GM13977 (cell line): ENCODE data around the gene USP12.

Experiments
- DNase-seq: peaks from one replicate; pipeline ENCODE4 v3.0.0; 2012; ENCODE audit warnings: low spot score
- CTCF ChIP-seq: IDR thresholded peaks from 2 replicates; pipeline ENCODE4 v1.5.1; 2012; ENCODE audit warnings: mild to moderate bottlenecking, control low read depth; ENCODE audit not compliant: insufficient read depth; ENCODE audit errors: extremely low read depth, missing control alignments
- in situ Hi-C: fragments of 300-500 bp; cut with MboI; formaldehyde crosslinking; loops from one replicate; pipeline ENCODE4 v1.12.0; 2022; ENCODE audit warnings: low sequenced_read_pairs, low pct_unique_long_range_greater_than_20kb, mixed read lengths, inconsistent platforms; ENCODE audit not compliant: unreplicated experiment

USP12 gene

GRCh38 chr13:27024776-27025492, 146.7 kb downstream of the USP12 start:
- DNase-seq: no peak
- in situ Hi-C loops: no loop called here
- no peak for TF ChIP-seq CTCF

- in situ Hi-C loops: no loop called here
- TF ChIP-seq CTCF: no peak
- DNase-seq: no peak
Measured at GRCh38 chr13:27024074-27024461, 147.5 kb downstream of the USP12 start.

- in situ Hi-C loops: no loop called here
- no peak for DNase-seq
- no peak for TF ChIP-seq CTCF
Measured at GRCh38 chr13:27023385-27024073, 148.1 kb downstream of the USP12 start.

- DNase-seq: no peak
- in situ Hi-C loops: no loop called here
- TF ChIP-seq CTCF: no peak
Measured at GRCh38 chr13:27022571-27023311, 148.9 kb downstream of the USP12 start.

- in situ Hi-C loops: no loop called here
- TF ChIP-seq CTCF: no peak
Measured at GRCh38 chr13:27020415-27020814, 151.2 kb downstream of the USP12 start.

GRCh38 chr13:27018882-27019281, 152.7 kb downstream of the USP12 start:
- TF ChIP-seq CTCF: no peak
- no peak for DNase-seq
- in situ Hi-C loops: no loop called here

More at GRCh38 chr13:27020415-27020814, 151.2 kb downstream of the USP12 start:
- no peak for DNase-seq
